Type B pancreatic cell (in vitro differentiated cells): Measurements from ENCODE around the gene ADA. TPM values are rescaled to one million over a fixed set of nuclear protein-coding genes. Genes with fewer than 3 reads are reported as not detected.

Source experiments
- DNase-seq: peaks from one replicate; pipeline ENCODE4 v3.0.0; 2021; ENCODE audit warnings: mixed read lengths; ENCODE audit not compliant: unreplicated experiment; ENCODE audit errors: extremely low spot score
- H3K27ac Mint-ChIP-seq: 2 replicates; pipeline ENCODE4 v1.8.0; 2021; ENCODE audit warnings: mild to moderate bottlenecking, mixed read lengths
- H3K27me3 Mint-ChIP-seq: 2 replicates; pipeline ENCODE4 v1.8.0; 2021; ENCODE audit warnings: mixed read lengths
- H3K36me3 Mint-ChIP-seq: 2 replicates; pipeline ENCODE4 v1.8.0; 2021; ENCODE audit warnings: mixed read lengths
- H3K4me1 Mint-ChIP-seq: one replicate; pipeline ENCODE4 v1.8.0; 2021; ENCODE audit warnings: mixed read lengths; ENCODE audit not compliant: unreplicated experiment
- H3K4me3 Mint-ChIP-seq: 2 replicates; pipeline ENCODE4 v1.8.0; 2021; ENCODE audit warnings: mild to moderate bottlenecking, mixed read lengths
- H3K9me3 Mint-ChIP-seq: 2 replicates; pipeline ENCODE4 v1.8.0; 2021; ENCODE audit warnings: mixed read lengths
- CTCF ChIP-seq: fragments of 200-600 bp; sonication (generic); conservative IDR thresholded peaks from 2 replicates; pipeline ENCODE4 v1.5.0; 2021; ENCODE audit warnings: antibody characterized with exemption, mild to moderate bottlenecking
- total RNA-seq: library from RNA; stranded (reverse); gene quantifications from 2 replicates; pipeline ENCODE4 v1.2.1, GENCODE V29; 2021; ENCODE audit warnings: low replicate concordance

Gene ADA
- total RNA-seq, 1 donor from 2014 or later: 15.1 TPM

DNA sequence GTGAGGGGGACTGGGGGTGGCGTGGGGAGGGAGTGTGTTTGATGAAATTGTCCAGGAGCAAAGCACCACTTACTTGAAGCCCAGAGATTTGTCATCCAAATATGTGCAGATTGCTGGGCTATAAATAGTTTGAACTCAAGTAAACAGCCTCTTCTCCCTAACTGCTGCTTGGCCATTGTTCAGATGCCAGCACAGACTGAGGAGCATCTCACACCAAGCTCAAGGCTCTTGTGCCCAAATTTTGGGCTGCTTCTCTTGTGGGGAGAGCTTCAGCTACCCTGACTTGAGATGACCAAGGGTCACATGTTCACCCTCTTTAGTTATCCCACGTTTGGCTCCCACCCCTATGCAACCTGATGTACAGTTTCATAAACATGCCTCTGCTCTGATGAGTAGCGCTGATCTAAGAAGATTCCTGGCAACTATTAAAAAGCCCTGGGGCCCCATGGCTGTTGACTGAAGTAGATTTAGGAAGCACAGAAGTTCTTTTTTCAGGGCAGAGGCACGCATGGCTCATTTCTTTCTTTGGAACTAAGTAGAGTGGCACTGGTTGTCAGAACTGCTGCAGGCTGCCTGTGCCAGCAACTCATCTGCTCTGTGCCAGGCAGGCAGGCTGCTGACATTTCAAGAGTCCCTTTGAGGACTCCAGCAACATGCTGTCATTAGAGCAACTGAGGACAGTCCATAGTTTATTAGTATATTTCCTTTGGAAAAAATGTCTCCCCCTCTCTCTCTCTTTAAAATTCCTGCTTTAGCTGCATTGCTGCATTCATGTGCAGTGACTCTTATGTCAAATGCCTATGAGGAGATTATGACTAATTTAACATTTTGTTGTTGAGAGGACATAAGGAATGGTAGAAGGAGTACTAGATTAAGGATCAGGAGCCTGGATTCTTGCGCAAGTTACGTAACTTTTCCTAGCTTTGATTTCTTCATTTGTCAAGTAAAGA lies 78.7 kb downstream of the ADA start:
- H3K36me3 Mint-ChIP-seq: no peaks in the 10 kb centered on the region
- no peaks in the 10 kb centered on the region for H3K27me3 Mint-ChIP-seq
- TF ChIP-seq CTCF: no peak
- H3K4me1 Mint-ChIP-seq: peaks cover 32% of the 10 kb centered on the region
- peak overlapping the region; percentile 51 for H3K27ac Mint-ChIP-seq
- DNase-seq: no peak
- no peak overlapping the region for H3K4me3 Mint-ChIP-seq
- no peaks in the 10 kb centered on the region for H3K9me3 Mint-ChIP-seq

DNA sequence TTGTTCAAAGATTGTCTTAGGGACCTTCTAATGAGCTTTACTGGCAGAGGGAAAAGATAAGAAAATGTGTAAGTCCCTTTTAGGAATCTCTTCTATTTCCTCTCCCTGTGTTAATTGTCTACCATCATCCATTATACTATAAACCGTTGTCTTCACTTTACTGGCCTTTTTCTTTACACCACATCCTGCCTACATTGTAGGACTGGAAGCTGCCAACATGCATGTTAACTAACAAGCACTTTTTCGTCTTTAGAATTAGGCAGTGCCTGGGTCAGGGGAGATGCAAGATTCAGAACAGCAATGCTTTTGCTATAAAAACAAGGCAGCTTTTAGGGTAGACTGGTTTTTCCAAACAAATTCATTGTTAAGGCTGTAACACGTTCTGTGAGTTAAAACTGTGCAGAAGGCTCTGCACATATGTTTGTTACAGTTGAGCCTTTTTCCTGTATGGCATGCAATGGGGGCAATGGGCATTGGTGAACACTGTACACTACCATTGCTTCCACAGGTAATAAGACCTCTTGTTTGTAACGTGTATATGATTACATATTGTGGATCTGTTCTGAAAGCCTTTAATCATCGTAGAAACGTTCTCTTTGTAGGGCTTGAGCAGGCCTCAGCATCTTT lies 80.0 kb downstream of the ADA start:
- no peak for TF ChIP-seq CTCF
- DNase-seq: no peak
- Mint-ChIP-seq H3K9me3 (no peaks in the 10 kb centered on the region), H3K36me3 (no peaks in the 10 kb centered on the region), H3K4me1 (peaks cover 31% of the 10 kb centered on the region), H3K4me3 (no peak overlapping the region), H3K27ac (no peak overlapping the region), H3K27me3 (no peaks in the 10 kb centered on the region)

DNA sequence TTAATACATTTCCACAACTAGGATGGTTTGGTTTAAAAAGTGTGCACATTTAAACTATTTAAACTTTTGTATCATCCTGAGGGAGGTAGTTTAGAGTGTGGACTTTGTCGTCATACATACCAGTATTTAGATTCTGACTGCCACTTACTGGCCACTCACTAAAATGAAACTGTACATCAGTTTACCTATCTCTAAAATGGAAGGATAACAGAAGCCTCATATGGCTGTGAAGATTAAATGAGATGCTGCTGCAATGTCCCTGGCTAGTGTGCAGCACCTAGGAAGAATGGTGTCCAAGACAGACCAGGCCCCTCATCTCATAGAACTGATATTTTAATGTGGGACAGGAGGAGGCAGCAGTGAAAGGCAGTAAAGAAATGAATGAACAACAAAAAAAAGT lies 81.1 kb downstream of the ADA start:
- Mint-ChIP-seq H3K9me3 (no peaks in the 10 kb centered on the region), H3K36me3 (no peaks in the 10 kb centered on the region), H3K27ac (no peak overlapping the region), H3K27me3 (no peaks in the 10 kb centered on the region), H3K4me1 (peaks cover 20% of the 10 kb centered on the region), H3K4me3 (no peak overlapping the region)
- DNase-seq: no peak
- no peak for TF ChIP-seq CTCF

Other genes with a start within 250 kb of the ADA start
- 20.8 and 21.5 TPM in 2 replicates for gene TTPAL, start 175.8 kb downstream of the ADA start, total RNA-seq
- 47.1 and 65.6 TPM in 2 replicates for gene SERINC3, start 129.6 kb downstream of the ADA start, total RNA-seq
- 13.9 and 24.3 TPM in 2 replicates for gene PKIG, start 69.1 kb downstream of the ADA start, total RNA-seq
- not detected in 2 replicates for gene CCN5, start 63.7 kb upstream of the ADA start, total RNA-seq
- 0.31 and 0.36 TPM in 2 replicates for gene KCNK15, start 94.2 kb upstream of the ADA start, total RNA-seq
- 3.6 and 7.5 TPM in 2 replicates for gene RIMS4, start 158.8 kb upstream of the ADA start, total RNA-seq
- 153 and 183 TPM in 2 replicates for gene YWHAB, start 234.0 kb upstream of the ADA start, total RNA-seq